ENCODE results near the gene PRPF31. TPM values are rescaled to one million over a fixed set of nuclear protein-coding genes. Genes with fewer than 3 reads are reported as not detected.

Gene PRPF31
- total RNA-seq, 1 experiment from 2014 or later: 106 TPM

DNA sequence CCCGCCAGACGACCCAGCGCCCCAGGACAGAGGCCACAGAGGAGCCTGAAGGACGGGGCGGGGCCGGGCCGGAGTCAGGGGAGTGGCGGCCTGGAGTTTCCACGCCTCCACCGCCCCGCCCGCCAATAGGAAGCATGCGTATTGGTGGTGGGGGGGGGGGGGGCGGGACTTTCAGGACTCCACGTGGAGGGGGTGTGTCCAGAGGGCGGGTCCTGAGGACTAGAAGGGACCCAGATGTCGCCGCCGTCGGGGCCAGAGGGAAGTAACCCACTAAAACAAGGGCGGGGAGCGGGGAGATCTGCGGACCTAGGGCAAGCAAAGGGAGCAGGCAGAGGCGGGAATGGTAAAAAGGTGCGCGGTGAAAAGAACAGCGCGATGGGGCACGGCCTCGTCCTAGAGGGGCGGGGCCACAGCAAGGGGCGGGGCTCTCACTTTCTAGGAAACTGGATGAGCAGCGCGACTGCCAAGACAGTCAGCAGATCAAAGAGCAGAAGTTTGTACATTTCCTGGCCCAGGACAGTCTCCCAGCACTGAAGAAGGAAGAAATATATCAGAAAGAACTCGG is 46.8 kb downstream of the PRPF31 start:
- intact Hi-C loops (cut with micrococcal nuclease; ENCODE audit: unreplicated experiment): no loop called here
- TF ChIP-seq, protein P1, sequence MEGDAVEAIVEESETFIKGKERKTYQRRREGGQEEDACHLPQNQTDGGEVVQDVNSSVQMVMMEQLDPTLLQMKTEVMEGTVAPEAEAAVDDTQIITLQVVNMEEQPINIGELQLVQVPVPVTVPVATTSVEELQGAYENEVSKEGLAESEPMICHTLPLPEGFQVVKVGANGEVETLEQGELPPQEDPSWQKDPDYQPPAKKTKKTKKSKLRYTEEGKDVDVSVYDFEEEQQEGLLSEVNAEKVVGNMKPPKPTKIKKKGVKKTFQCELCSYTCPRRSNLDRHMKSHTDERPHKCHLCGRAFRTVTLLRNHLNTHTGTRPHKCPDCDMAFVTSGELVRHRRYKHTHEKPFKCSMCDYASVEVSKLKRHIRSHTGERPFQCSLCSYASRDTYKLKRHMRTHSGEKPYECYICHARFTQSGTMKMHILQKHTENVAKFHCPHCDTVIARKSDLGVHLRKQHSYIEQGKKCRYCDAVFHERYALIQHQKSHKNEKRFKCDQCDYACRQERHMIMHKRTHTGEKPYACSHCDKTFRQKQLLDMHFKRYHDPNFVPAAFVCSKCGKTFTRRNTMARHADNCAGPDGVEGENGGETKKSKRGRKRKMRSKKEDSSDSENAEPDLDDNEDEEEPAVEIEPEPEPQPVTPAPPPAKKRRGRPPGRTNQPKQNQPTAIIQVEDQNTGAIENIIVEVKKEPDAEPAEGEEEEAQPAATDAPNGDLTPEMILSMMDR (IDR thresholded peaks at IDR 0.05; ENCODE audit: unreplicated experiment): no peak
- H3K4me1 Mint-ChIP-seq (ENCODE audit: low read depth, unreplicated experiment): peaks cover 27% of the 10 kb centered on the region
- H3K27ac Mint-ChIP-seq (ENCODE audit: unreplicated experiment): peak overlapping the region; percentile 45
- no peaks in the 10 kb centered on the region for H3K27me3 Mint-ChIP-seq (ENCODE audit: unreplicated experiment)
- peaks cover 5% of the 10 kb centered on the region for H3K9me3 Mint-ChIP-seq (ENCODE audit: low read depth, unreplicated experiment)
- CTCF ChIA-PET: interaction anchor here (0.9 kb wide), 1 partner anchor 10 kb away, joined by 3 read pairs; the partner anchor contains the start of gene TMC4
- H3K4me3 Mint-ChIP-seq (ENCODE audit: low read depth, unreplicated experiment): no peak overlapping the region
- no peak for DNase-seq
- peaks cover 85% of the 10 kb centered on the region for H3K36me3 Mint-ChIP-seq (ENCODE audit: insufficient read depth, unreplicated experiment)
- BruUV-seq (replicated peaks): no TSS peak

DNA sequence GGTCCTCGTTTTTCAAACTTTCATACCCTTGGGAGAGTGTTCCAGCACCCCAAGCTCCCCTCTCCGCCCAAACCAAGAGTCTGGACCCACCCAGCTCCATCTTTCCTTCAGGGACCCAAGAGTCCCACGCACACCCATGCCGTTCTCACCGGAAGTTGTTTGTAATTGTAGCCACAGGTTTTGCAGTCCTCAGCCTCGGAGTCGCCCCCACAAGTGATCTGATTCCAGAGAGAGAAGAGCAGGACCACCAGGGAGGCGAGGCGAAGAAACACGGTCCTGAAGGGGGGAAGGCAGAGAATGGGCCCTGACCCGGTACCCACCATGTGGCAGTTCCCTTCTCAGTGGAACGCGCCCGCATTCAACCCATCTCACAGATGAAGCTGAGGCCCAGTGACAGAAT is 47.3 kb downstream of the PRPF31 start:
- DNase-seq: no peak
- BruUV-seq (replicated peaks): no TSS peak
- Mint-ChIP-seq H3K27me3 (ENCODE audit: unreplicated experiment) (no peaks in the 10 kb centered on the region), H3K4me1 (ENCODE audit: low read depth, unreplicated experiment) (peaks cover 26% of the 10 kb centered on the region), H3K27ac (ENCODE audit: unreplicated experiment) (peak overlapping the region; percentile 45), H3K4me3 (ENCODE audit: low read depth, unreplicated experiment) (no peak overlapping the region), H3K9me3 (ENCODE audit: low read depth, unreplicated experiment) (peaks cover 5% of the 10 kb centered on the region), H3K36me3 (ENCODE audit: insufficient read depth, unreplicated experiment) (peaks cover 86% of the 10 kb centered on the region)
- intact Hi-C loops (cut with micrococcal nuclease; ENCODE audit: unreplicated experiment): no loop called here
- TF ChIP-seq, protein P1 (IDR thresholded peaks at IDR 0.05; ENCODE audit: unreplicated experiment): no peak
- CTCF ChIA-PET: interaction anchor here (0.9 kb wide), 1 partner anchor 10 kb away, joined by 3 read pairs; the partner anchor contains the start of gene TMC4

DNA sequence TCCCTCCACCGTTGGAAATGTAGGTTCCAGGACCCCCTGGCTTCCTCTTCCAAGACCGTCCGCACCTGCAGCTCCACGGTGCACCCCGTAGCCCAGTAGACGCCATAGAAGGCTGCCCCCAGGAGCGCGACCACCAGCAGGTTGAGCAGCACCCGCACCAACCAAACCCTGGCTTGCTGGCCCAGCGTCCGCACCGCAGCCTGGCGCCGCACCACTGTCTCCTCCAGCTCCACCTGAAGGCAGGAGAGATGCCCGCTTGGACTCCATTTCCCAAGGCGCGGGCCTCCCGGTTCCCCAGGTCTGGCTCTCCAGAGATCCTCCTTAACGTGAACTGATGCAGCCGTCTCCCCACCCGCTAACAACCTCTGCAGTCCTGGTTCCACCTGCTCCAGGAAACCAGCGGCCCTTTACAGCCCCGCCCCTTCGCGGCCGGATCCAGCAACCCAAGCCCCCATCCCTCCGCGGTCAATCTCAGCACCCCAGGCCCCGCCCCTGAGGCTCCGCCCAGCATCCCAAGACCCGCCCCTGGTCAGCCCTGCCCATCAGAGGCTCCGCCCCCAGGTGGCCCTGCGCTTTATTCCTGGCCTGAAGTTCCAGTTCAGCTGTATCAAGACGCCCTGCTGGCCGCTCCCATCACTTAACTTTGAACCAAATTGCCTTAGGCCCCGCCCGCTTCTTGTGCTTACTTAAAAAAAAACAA is 49.0 kb downstream of the PRPF31 start:
- peaks cover 19% of the 10 kb centered on the region for H3K4me1 Mint-ChIP-seq (ENCODE audit: low read depth, unreplicated experiment)
- peak; percentile 41 for DNase-seq
- peaks cover 85% of the 10 kb centered on the region for H3K36me3 Mint-ChIP-seq (ENCODE audit: insufficient read depth, unreplicated experiment)
- intact Hi-C loops (cut with micrococcal nuclease; ENCODE audit: unreplicated experiment): no loop called here
- H3K27me3 Mint-ChIP-seq (ENCODE audit: unreplicated experiment): no peaks in the 10 kb centered on the region
- CTCF ChIA-PET: no interaction called here
- TF ChIP-seq, protein P1 (IDR thresholded peaks at IDR 0.05; ENCODE audit: unreplicated experiment): no peak
- H3K4me3 Mint-ChIP-seq (ENCODE audit: low read depth, unreplicated experiment): no peak overlapping the region
- no TSS peak for BruUV-seq (replicated peaks)
- peaks cover 5% of the 10 kb centered on the region for H3K9me3 Mint-ChIP-seq (ENCODE audit: low read depth, unreplicated experiment)
- H3K27ac Mint-ChIP-seq (ENCODE audit: unreplicated experiment): peak overlapping the region; percentile 2

DNA sequence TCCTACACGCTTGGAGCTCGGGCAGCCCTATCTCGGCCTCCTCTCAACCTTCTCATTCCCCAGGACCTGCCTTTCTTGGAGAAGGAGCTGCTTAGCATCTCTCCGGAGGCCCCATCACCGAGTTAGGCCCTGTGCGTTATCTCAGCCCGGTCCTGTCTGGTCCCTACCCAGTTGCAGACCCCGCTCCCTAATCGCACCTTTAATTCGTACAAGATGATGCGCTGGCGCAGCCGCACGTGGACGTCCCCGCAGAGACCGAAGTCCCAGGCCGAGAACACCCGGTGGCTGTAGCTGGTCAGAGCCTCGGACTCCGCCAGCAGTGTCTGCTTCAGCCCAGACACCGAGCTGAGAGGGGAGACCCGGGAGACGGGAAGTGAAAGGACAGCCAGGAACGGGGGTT is 49.7 kb downstream of the PRPF31 start:
- no peak for DNase-seq
- no TSS peak for BruUV-seq (replicated peaks)
- no peak overlapping the region for H3K4me3 Mint-ChIP-seq (ENCODE audit: low read depth, unreplicated experiment)
- intact Hi-C loops (cut with micrococcal nuclease; ENCODE audit: unreplicated experiment): no loop called here
- H3K36me3 Mint-ChIP-seq (ENCODE audit: insufficient read depth, unreplicated experiment): peaks cover 85% of the 10 kb centered on the region
- TF ChIP-seq, protein P1 (IDR thresholded peaks at IDR 0.05; ENCODE audit: unreplicated experiment): no peak
- CTCF ChIA-PET: interaction anchor here (0.6 kb wide), 1 partner anchor 282 kb away, joined by 3 read pairs; no protein-coding TSS in a partner anchor
- H3K27ac Mint-ChIP-seq (ENCODE audit: unreplicated experiment): peak overlapping the region; percentile 19
- peaks cover 18% of the 10 kb centered on the region for H3K4me1 Mint-ChIP-seq (ENCODE audit: low read depth, unreplicated experiment)
- no peaks in the 10 kb centered on the region for H3K27me3 Mint-ChIP-seq (ENCODE audit: unreplicated experiment)
- H3K9me3 Mint-ChIP-seq (ENCODE audit: low read depth, unreplicated experiment): peaks cover 5% of the 10 kb centered on the region

Data from Calu3 (cell line).